IPS-15b (cell line): Measurements from ENCODE around the gene FABP1.

ENCODE experiments used
- H3K27me3 ChIP-seq: one replicate; pipeline ENCODE4 v1.6.1; 2013; ENCODE audit warnings: low read length; ENCODE audit not compliant: control insufficient read depth, insufficient read depth
- H3K36me3 ChIP-seq: one replicate; pipeline ENCODE4 v1.6.1; 2013; ENCODE audit warnings: low read length; ENCODE audit not compliant: control insufficient read depth, insufficient read depth
- H3K4me1 ChIP-seq: one replicate; pipeline ENCODE4 v1.6.1; 2013; ENCODE audit warnings: mild to moderate bottlenecking, low read length; ENCODE audit not compliant: control insufficient read depth, insufficient read depth
- H3K4me3 ChIP-seq: one replicate; pipeline ENCODE4 v1.5.1; 2013; ENCODE audit warnings: low read depth, low read length
- H3K9ac ChIP-seq: one replicate; pipeline ENCODE4 v1.6.1; 2013; ENCODE audit warnings: low read depth, mild to moderate bottlenecking, low read length
- H3K9me3 ChIP-seq: one replicate; pipeline ENCODE4 v1.6.1; 2013; ENCODE audit warnings: mild to moderate bottlenecking, low read length; ENCODE audit not compliant: control insufficient read depth, insufficient read depth

FABP1 gene

DNA sequence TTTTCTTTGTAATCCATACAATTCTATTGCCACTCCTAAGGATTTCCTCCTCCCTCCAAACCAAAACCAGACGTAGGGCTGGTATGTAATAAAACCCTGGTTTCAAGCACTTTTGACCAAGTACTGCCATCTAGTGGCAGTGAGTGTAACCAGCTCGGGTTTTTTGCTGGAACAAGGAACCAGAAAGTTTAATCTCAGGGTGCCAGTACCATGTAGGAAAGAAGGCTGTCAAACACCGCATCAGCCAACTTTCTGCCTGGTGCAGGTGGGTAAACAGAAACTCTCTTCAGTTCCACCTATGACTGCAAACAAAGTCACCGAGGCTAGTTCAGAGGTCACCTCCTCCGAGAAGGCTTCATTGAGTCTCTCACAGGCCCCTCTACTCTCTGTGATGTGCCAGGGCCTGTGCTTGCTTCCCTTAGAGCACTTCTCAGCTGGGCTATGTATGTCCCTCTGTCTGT, 32.1 kb upstream of the FABP1 start:
- Histone ChIP-seq H3K4me3 (no peak overlapping the region), H3K36me3 (no peaks in the 10 kb centered on the region), H3K9me3 (no peaks in the 10 kb centered on the region), H3K27me3 (no peaks in the 10 kb centered on the region), H3K4me1 (no peaks in the 10 kb centered on the region), H3K9ac (no peak overlapping the region)

DNA sequence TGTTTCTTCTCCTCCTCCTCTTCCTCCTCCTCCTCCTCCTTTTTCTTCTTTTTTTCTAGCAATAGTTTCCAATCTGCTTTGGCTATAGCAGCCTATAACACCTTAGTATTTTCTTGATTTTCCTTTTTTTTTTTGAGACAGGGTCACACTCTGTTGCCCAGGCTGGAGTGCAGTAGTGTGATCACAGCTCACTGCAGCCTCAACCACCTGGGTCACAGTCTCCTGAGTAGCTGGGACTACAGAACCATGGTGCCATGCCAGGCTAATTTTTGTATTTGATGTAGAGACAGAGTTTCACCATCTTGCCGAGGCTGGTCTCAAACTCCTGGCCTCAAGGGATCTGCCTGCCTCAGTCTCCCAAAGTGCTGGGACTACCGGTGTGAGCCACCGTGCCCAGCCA, 31.6 kb upstream of the FABP1 start:
- H3K36me3 ChIP-seq = no peaks in the 10 kb centered on the region
- H3K4me3 ChIP-seq = no peak overlapping the region
- H3K9ac ChIP-seq = no peak overlapping the region
- no peaks in the 10 kb centered on the region for H3K4me1 ChIP-seq
- no peaks in the 10 kb centered on the region for H3K27me3 ChIP-seq
- no peaks in the 10 kb centered on the region for H3K9me3 ChIP-seq

DNA sequence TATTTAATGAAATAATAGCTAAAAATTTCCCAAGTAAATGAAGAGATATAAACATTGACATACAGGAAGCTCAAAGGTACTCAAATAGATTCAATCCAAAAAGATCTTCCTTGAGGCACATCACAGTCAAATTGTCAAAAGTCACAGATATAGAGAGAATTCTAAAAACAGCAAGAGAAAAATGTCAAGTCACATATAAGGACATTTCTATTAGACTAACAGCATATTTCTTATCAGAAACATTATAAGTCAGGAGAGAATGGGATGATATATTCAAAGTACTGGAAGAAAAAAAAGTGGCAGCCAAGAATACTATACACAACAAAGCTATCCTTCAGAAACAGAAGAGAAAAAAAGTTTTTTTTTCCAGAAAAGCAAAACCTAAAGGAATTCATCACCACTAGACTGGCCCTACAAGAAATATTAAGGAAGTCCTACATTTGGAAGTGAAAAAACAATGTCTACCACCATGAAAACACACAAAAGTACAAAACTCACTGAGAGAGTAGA, 21.1 kb upstream of the FABP1 start:
- Histone ChIP-seq H3K36me3 (no peaks in the 10 kb centered on the region), H3K27me3 (no peaks in the 10 kb centered on the region), H3K4me1 (no peaks in the 10 kb centered on the region), H3K9ac (no peak overlapping the region), H3K9me3 (no peaks in the 10 kb centered on the region), H3K4me3 (no peak overlapping the region)

DNA sequence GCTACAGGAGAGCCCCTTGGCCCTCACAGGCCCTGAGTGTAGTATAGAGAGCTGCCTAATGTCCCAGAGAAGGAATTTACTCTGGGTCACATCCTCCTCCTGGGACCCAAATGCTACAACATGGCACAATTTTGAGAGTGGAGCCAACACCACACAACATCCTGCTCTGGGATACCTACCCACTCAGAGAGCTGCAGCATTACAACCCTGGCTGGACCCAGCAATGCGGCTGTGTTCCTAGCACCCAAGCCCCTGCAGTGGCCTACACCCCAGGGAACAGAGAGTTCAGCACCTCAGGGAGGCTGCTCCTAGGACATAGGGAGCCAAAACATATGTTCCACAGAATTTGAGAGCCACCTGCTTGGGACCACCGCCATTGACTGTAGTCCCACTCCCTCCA, 19.3 kb upstream of the FABP1 start:
- H3K9ac ChIP-seq = no peak overlapping the region
- H3K4me3 ChIP-seq = no peak overlapping the region
- no peaks in the 10 kb centered on the region for H3K36me3 ChIP-seq
- H3K9me3 ChIP-seq = no peaks in the 10 kb centered on the region
- no peaks in the 10 kb centered on the region for H3K27me3 ChIP-seq
- no peaks in the 10 kb centered on the region for H3K4me1 ChIP-seq

DNA sequence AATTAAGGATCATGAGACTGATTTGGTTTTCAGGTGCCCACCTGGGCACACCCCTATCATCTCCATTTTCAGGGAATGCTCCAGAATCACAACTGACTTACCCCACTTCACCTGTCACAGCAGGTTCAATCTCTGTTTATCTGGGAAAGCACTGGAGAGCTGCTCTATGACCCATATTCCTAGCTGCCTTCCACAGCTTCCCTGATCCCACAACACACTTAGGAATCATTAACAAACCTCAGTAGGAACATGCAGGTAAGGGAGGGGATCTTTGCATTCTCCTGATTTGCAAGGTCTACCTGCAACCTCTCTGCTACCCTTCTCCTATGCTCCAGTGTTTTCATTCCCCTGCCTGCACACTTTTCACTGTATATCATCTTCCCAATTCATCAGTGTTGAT, 18.7 kb upstream of the FABP1 start:
- no peak overlapping the region for H3K4me3 ChIP-seq
- H3K4me1 ChIP-seq = no peaks in the 10 kb centered on the region
- no peaks in the 10 kb centered on the region for H3K9me3 ChIP-seq
- no peaks in the 10 kb centered on the region for H3K36me3 ChIP-seq
- no peak overlapping the region for H3K9ac ChIP-seq
- no peaks in the 10 kb centered on the region for H3K27me3 ChIP-seq

DNA sequence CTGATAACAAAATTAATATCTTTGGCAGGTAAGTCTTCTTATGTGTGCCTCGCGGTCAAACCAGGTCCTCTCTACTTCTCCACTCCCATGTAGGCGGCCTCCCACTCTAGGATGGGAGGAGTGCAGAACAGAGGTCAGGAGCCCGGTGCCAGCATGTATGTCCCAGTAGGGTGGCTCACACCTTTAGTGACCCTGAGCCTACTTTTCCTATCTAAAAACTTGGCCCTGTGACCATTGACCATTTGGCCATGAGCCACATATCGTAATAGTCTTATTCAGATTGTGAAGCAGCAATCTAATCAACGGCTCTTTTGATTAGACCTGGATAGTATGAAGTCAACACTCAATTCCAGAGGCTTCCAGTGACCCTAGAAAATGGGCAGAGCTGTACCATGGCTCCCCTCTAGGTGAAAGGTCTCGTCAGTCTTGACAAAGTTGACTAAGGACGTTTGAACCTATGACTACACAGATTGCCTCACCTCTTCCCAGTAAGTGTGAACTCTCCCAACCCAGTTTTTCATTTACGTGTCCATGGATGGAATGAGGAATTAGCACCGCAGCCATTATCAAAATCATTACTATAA, 17.1 kb upstream of the FABP1 start:
- H3K36me3 ChIP-seq = no peaks in the 10 kb centered on the region
- H3K4me1 ChIP-seq = no peaks in the 10 kb centered on the region

DNA sequence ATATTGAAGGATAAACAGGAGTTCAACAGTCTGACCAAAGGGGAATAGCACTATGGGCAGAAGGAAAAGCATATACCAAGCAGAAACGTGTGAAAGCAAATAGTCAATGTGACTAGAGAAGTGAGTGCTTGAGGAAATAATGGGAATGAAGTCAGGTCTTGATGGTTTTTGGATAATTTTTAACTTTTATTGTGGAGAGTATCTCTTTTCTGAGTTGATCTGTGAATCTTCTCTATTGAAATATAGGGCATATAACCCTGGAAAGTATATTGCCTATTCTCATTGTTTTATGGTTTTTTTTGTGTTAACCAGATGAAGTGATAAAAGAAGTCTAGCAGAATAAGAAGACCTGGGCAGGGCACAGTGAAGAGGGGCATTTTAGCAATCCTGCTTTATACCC, 16.4 kb upstream of the FABP1 start:
- Histone ChIP-seq H3K27me3 (no peaks in the 10 kb centered on the region), H3K4me1 (no peaks in the 10 kb centered on the region), H3K9me3 (no peaks in the 10 kb centered on the region), H3K9ac (no peak overlapping the region), H3K36me3 (no peaks in the 10 kb centered on the region), H3K4me3 (no peak overlapping the region)

More for the DNA sequence above, 17.1 kb upstream of the FABP1 start:
- Histone ChIP-seq H3K27me3 (no peaks in the 10 kb centered on the region), H3K9ac (no peak overlapping the region), H3K9me3 (no peaks in the 10 kb centered on the region), H3K4me3 (no peak overlapping the region)

DNA sequence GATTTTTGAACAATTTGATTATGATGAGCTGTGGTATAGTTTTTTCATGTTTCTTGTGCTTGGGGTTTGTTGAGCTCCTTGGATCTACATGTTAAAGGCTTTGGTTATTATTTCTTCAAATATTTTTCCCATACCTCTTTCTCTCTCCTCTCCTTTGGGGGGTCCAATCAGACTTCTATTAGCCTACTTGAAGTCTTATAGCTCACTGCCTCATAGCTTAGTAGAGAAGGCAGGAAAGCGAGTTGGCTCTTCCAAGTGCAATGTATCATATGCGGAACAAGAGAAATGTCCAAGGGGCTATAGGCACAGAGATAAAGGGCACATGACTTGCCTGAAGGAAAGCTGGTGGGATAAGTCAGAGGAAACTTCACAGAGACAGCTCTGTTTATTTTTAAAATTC, 14.1 kb upstream of the FABP1 start:
- no peak overlapping the region for H3K4me3 ChIP-seq
- H3K27me3 ChIP-seq = no peaks in the 10 kb centered on the region
- H3K9me3 ChIP-seq = no peaks in the 10 kb centered on the region
- H3K9ac ChIP-seq = no peak overlapping the region
- no peaks in the 10 kb centered on the region for H3K4me1 ChIP-seq
- H3K36me3 ChIP-seq = no peaks in the 10 kb centered on the region

DNA sequence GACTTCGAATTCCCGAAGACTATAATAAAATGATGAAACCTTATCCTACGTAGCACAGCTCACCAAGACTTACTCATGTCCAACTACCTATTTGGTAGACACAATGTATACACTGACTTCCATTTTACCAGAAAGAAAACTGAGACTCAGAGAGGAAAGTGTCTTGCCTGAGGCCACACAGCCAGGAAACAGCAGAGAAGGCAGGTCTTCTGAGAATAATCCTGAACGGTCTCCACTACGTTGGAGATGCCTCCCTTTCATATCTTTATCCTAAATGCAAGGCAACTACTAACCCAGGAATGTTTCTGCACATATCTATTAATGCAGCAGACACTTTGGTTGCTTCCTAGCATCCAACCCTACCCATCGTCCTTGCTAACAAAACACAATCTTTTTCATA, 11.9 kb upstream of the FABP1 start:
- H3K27me3 ChIP-seq = no peaks in the 10 kb centered on the region
- no peak overlapping the region for H3K9ac ChIP-seq
- H3K9me3 ChIP-seq = no peaks in the 10 kb centered on the region
- no peak overlapping the region for H3K4me3 ChIP-seq
- no peaks in the 10 kb centered on the region for H3K4me1 ChIP-seq
- H3K36me3 ChIP-seq = no peaks in the 10 kb centered on the region

DNA sequence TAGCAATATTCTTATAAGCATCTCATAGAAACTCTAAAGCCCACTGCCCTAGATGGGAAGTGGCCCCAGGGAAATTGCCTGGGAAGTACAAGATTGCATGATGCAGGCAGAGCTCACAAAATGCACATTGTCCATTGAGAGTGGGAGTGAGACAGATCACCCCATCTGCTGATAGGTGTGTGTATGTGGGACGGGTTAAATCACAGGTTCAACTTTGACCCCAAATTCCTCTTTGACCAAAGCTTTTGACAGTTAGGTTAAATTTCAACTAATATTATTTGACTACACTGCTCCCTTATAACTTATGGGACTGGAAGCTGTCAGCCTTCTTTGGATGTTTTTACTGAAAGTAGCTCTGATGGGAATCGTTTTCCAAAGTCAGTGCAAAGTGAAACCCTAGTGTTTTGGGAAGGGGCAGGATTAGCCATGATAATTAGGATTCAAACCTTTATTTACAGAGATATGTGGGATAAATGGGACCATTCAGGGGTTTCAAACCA, 11.4 kb upstream of the FABP1 start:
- H3K36me3 ChIP-seq = no peaks in the 10 kb centered on the region
- no peaks in the 10 kb centered on the region for H3K9me3 ChIP-seq
- H3K9ac ChIP-seq = no peak overlapping the region
- no peaks in the 10 kb centered on the region for H3K4me1 ChIP-seq
- no peak overlapping the region for H3K4me3 ChIP-seq
- H3K27me3 ChIP-seq = no peaks in the 10 kb centered on the region

DNA sequence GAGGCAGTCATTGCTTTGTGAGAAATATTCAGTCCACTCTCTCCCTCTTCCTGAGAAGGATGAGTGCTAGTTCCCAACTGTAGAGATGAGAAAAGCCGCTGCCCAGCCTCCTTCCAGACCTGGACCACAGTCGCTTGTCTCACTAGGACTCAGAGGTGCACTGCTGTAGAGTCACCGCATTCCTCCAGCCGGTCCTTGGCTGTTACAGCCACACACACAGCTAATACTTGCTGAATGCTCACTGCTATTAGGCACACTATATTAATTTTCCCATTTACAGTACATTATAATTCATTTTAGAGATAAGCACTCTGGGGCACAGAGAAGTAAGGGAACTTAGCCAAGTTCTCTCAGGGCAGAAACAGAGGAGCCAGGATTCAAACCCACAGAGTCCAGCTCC, 10.0 kb upstream of the FABP1 start:
- no peaks in the 10 kb centered on the region for H3K4me1 ChIP-seq
- H3K9ac ChIP-seq = no peak overlapping the region
- no peaks in the 10 kb centered on the region for H3K9me3 ChIP-seq
- no peaks in the 10 kb centered on the region for H3K27me3 ChIP-seq
- no peaks in the 10 kb centered on the region for H3K36me3 ChIP-seq
- H3K4me3 ChIP-seq = no peak overlapping the region

DNA sequence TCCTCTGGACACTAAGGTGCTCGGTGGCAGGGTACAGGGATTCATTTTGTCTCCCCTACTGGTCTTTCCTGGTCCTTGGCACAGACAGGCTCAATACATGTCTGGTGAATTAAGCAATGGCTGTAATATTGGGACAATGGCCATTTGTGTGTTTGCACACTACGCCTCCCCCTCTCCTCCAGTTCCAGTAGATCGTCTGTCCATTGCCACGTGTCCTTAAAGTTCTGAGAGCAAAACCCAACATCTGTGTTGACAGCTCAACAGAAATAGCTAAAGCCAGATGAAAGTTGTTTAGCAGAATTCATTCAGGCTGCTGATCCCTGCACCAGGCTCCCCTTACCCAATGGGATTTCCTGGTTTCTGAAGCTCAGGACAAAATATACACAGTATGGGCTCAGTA, 9.0 kb upstream of the FABP1 start:
- Histone ChIP-seq H3K9ac (no peak overlapping the region), H3K36me3 (no peaks in the 10 kb centered on the region), H3K4me1 (no peaks in the 10 kb centered on the region), H3K4me3 (no peak overlapping the region), H3K27me3 (no peaks in the 10 kb centered on the region), H3K9me3 (no peaks in the 10 kb centered on the region)
